ENCODE results near the gene SYNGR3. TPM values are rescaled to one million over a fixed set of nuclear protein-coding genes. Genes with fewer than 3 reads are reported as not detected.
A peak's percentile ranks its signal among the peaks of the same experiment; 100 is the strongest.

SYNGR3 gene
- total and polyA plus RNA-seq, 2 of the 13 experiments (the other 11 are each of a cell fraction or from before 2014, with no cell fraction given) = 0.97 to 5.7 TPM

DNA sequence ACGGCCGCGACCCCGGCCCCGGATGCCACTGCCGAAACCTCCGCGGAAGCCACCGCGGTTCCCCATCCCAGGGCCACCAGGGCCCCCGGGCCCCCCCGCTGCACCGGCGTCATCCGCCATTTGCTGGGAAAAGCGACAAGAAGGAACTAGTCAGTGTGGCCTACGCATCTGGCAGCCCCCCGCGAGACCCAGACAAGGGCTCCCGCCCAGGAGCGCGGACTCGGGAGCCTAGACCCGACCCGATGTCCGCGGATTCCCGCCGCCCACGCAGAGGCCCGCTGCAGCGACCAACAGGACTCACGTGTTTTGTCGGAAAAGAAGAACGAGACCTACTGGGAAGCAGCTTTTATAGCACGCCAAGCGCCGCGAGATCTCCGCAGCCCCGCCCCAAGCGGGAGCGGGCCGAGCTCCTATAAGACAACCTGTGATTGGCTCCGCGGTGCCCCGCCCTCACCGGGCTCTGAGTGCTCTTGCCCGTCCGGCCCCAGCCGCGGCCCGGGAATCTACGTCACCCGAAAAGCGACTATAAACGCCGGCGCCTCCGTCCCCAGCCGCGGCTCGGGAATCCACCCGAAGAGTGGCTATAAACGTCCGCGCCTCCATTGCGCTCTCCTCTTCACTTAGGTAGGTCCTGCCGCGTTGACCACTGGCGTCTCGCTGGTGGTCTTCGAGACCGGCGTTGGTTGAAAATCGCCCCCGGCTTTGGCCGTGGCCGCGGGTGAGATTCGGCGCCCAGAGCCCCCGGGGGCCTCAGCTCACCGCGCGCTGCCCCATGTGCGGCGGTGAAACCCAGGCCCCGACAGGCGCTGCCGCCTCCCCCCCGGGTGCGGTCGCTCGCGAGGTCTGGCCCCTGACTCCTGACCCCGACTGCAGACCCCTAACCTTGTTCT, 25.0 kb upstream of the SYNGR3 start, which contains the start of gene RPS2 (continued):
- TF ChIP-seq ZNF24 (IDR thresholded peaks at IDR 0.05) = no peak
- TF ChIP-seq ZNF777 (CRISPR knock-in tag; IDR thresholded peaks at IDR 0.05) = peak; percentile 16
- TF ChIP-seq PTBP1 (IDR thresholded peaks at IDR 0.05; ENCODE audit: low read depth, low read length, poor library complexity, severe bottlenecking) = no peak
- TF ChIP-seq KLF13 (CRISPR knock-in tag; IDR thresholded peaks at IDR 0.05) = no peak
- TF ChIP-seq RFX5 (IDR thresholded peaks at IDR 0.05; ENCODE audit: low read depth, low read length) = no peak
- TF ChIP-seq, protein P1, sequence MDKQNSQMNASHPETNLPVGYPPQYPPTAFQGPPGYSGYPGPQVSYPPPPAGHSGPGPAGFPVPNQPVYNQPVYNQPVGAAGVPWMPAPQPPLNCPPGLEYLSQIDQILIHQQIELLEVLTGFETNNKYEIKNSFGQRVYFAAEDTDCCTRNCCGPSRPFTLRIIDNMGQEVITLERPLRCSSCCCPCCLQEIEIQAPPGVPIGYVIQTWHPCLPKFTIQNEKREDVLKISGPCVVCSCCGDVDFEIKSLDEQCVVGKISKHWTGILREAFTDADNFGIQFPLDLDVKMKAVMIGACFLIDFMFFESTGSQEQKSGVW (CRISPR knock-in tag; IDR thresholded peaks at IDR 0.05; ENCODE audit: borderline replicate concordance) = no peak
- TF ChIP-seq PPARG (CRISPR knock-in tag; conservative IDR thresholded peaks at IDR 0.05) = 0 out of 2 replicates have a peak, but pooled peaks have one; percentile 17
- TF ChIP-seq ZNF724P (CRISPR knock-in tag; IDR thresholded peaks at IDR 0.05; ENCODE audit: borderline replicate concordance) = no peak; the same call in 1 of the 2 replicates
- peak; percentile 99 for TF ChIP-seq SPEN (CRISPR knock-in tag; IDR thresholded peaks at IDR 0.05; ENCODE audit: low read depth)
- TF ChIP-seq MAFK (conservative IDR thresholded peaks at IDR 0.05 in 1 of 2, IDR thresholded peaks at IDR 0.05 in 1 of 2; ENCODE audit: low read length in 2 of 2) = no peak
- TF ChIP-seq NFRKB (IDR thresholded peaks at IDR 0.05) = no peak
- TF ChIP-seq ZSCAN25 (CRISPR knock-in tag; IDR thresholded peaks at IDR 0.05) = peak; percentile 69; the same call in 1 of the 2 replicates
- no peak for TF ChIP-seq DBP (CRISPR knock-in tag; IDR thresholded peaks at IDR 0.05; ENCODE audit: not compliant biosample characterization)
- TF ChIP-seq MAZ (IDR thresholded peaks at IDR 0.05; ENCODE audit: borderline replicate concordance, low read depth, low read length) = peak; percentile 92
- peak; percentile 86 for TF ChIP-seq MAZ (CRISPR knock-in tag; IDR thresholded peaks at IDR 0.05; ENCODE audit: low read depth)
- TF ChIP-seq MLX (CRISPR knock-in tag; IDR thresholded peaks at IDR 0.05) = peak; percentile 8; the same call in 1 of the 2 replicates
- no peak for TF ChIP-seq JUND (CRISPR knock-in tag; IDR thresholded peaks at IDR 0.05)
- TF ChIP-seq, protein P2, sequence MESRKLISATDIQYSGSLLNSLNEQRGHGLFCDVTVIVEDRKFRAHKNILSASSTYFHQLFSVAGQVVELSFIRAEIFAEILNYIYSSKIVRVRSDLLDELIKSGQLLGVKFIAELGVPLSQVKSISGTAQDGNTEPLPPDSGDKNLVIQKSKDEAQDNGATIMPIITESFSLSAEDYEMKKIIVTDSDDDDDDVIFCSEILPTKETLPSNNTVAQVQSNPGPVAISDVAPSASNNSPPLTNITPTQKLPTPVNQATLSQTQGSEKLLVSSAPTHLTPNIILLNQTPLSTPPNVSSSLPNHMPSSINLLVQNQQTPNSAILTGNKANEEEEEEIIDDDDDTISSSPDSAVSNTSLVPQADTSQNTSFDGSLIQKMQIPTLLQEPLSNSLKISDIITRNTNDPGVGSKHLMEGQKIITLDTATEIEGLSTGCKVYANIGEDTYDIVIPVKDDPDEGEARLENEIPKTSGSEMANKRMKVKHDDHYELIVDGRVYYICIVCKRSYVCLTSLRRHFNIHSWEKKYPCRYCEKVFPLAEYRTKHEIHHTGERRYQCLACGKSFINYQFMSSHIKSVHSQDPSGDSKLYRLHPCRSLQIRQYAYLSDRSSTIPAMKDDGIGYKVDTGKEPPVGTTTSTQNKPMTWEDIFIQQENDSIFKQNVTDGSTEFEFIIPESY (CRISPR knock-in tag; IDR thresholded peaks at IDR 0.05) = no peak
- 0 out of 2 replicates have a peak, but pooled peaks have one; percentile 79 for TF ChIP-seq ZNF235 (CRISPR knock-in tag; IDR thresholded peaks at IDR 0.05; ENCODE audit: borderline replicate concordance)
- TF ChIP-seq, protein P3, sequence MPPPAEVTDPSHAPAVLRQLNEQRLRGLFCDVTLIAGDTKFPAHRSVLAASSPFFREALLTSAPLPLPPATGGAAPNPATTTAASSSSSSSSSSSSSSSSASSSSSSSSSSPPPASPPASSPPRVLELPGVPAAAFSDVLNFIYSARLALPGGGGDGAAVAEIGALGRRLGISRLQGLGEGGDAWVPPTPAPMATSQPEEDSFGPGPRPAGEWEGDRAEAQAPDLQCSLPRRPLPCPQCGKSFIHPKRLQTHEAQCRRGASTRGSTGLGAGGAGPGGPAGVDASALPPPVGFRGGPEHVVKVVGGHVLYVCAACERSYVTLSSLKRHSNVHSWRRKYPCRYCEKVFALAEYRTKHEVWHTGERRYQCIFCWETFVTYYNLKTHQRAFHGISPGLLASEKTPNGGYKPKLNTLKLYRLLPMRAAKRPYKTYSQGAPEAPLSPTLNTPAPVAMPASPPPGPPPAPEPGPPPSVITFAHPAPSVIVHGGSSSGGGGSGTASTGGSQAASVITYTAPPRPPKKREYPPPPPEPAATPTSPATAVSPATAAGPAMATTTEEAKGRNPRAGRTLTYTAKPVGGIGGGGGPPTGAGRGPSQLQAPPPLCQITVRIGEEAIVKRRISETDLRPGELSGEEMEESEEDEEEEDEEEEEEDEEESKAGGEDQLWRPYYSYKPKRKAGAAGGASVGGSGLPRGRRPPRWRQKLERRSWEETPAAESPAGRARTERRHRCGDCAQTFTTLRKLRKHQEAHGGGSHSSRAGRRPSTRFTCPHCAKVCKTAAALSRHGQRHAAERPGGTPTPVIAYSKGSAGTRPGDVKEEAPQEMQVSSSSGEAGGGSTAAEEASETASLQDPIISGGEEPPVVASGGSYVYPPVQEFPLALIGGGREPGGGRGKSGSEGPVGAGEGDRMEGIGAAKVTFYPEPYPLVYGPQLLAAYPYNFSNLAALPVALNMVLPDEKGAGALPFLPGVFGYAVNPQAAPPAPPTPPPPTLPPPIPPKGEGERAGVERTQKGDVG (CRISPR knock-in tag; IDR thresholded peaks at IDR 0.05; ENCODE audit: borderline replicate concordance) = no peak

Measured in HepG2 (cell line).